ENCODE results near the gene KCNF1.

DNA sequence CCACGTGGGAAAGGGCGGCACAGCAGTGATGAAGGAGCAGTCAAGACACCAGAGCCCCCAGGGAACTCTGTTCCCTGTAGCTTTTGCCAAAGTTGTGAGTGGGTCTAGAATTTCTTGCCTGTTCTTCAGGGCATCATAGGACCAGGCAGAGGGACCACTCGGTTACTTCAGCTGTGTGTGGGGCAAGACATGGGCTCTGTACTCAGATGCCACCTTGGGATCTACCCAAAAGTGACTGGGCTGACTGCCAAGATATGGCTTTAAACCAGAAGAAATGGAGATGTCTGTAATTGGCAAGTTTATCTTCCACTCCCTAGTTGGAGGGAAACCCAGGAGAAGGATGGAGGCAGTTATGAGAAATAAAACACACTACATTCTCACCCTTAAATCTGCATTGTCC is 29.6 kb downstream of the KCNF1 start:
- TF ChIP-seq MXI1 (conservative IDR thresholded peaks at IDR 0.05; ENCODE audit: poor library complexity, severe bottlenecking) (no peak), POLR2AphosphoS5 (IDR thresholded peaks at IDR 0.05) (no peak)
